Epithelial cell of proximal tubule (primary cell): ENCODE data around the gene TNFRSF19. TPM values are rescaled to one million over a fixed set of nuclear protein-coding genes. Genes with fewer than 3 reads are reported as not detected.

ENCODE experiments used
- DNase-seq: peaks from one replicate; pipeline ENCODE4 v3.0.0-alpha.2; 2011; ENCODE audit warnings: low read depth
- H3K4me3 ChIP-seq: 2 replicates; pipeline ENCODE4 v1.5.1; 2011; ENCODE audit warnings: low read depth, mild to moderate bottlenecking, low read length
- CTCF ChIP-seq: conservative IDR thresholded peaks from 2 replicates; pipeline ENCODE4 v1.5.1; 2012; ENCODE audit warnings: low read depth, mild to moderate bottlenecking, low read length
- total RNA-seq: library from RNA; depleted of rRNA; stranded (reverse); fragments of >200 nt; gene quantifications from 2 replicates; pipeline ENCODE4 v1.2.3, GENCODE V29; 2015

The TNFRSF19 gene
- total RNA-seq, 1 donor from 2014 or later: 8.4 TPM

GRCh38 chr13:23699271-23699670 lies 129.1 kb downstream of the TNFRSF19 start:
- no peak for TF ChIP-seq CTCF

GRCh38 chr13:23701186-23701585 lies 131.0 kb downstream of the TNFRSF19 start:
- TF ChIP-seq CTCF: no peak
- no peak overlapping the region for H3K4me3 ChIP-seq
- DNase-seq: no peak

More at GRCh38 chr13:23699271-23699670, 129.1 kb downstream of the TNFRSF19 start:
- H3K4me3 ChIP-seq: no peak overlapping the region
- DNase-seq: no peak

- no peak overlapping the region for H3K4me3 ChIP-seq
- TF ChIP-seq CTCF: no peak
- no peak for DNase-seq
These were observed 131.4 kb downstream of the TNFRSF19 start for GRCh38 chr13:23701636-23702035.

- no peak for DNase-seq
- no peak for TF ChIP-seq CTCF
- no peak overlapping the region for H3K4me3 ChIP-seq
These were observed 133.1 kb downstream of the TNFRSF19 start for GRCh38 chr13:23703246-23703860.

GRCh38 chr13:23705583-23705982 lies 135.4 kb downstream of the TNFRSF19 start:
- H3K4me3 ChIP-seq: no peak overlapping the region
- no peak for TF ChIP-seq CTCF
- no peak for DNase-seq

- no peak for DNase-seq
- TF ChIP-seq CTCF: peak; percentile 63
- H3K4me3 ChIP-seq: no peak overlapping the region
These were observed 137.5 kb downstream of the TNFRSF19 start for GRCh38 chr13:23707674-23708073.

GRCh38 chr13:23709536-23709935 lies 139.3 kb downstream of the TNFRSF19 start:
- no peak for TF ChIP-seq CTCF
- H3K4me3 ChIP-seq: no peak overlapping the region
- no peak for DNase-seq
